DMS 273 treated with DMSO at 0.1 percent for 48 hours (cell line): ENCODE measurements around the gene ABRACL.
A peak's percentile ranks its signal among the peaks of the same experiment; 100 is the strongest.
"Not testable (repeated sequence)": the region's sequence is repeated elsewhere in the genome, so short reads cannot be mapped to it uniquely, and the experiment has no call there.

Experiments used
- DNase-seq: peaks from one replicate; lab custom pipeline; 2025; lab: John Stamatoyannopoulos, UW

Gene ABRACL

GRCh38 chr6:139011980-139012379 is 16.6 kb upstream of the ABRACL start:
- DNase-seq, result no peak

- DNase-seq, result no peak
These were observed 15.3 kb upstream of the ABRACL start for GRCh38 chr6:139013185-139013800.

GRCh38 chr6:139014945-139015344 is 13.6 kb upstream of the ABRACL start:
- DNase-seq, result no peak

GRCh38 chr6:139016337-139017213 is 12.0 kb upstream of the ABRACL start:
- DNase-seq, result no peak

GRCh38 chr6:139017227-139017626 is 11.3 kb upstream of the ABRACL start:
- DNase-seq, result peak; percentile 9

- no peak for DNase-seq
These were observed 8.8 kb upstream of the ABRACL start for GRCh38 chr6:139019722-139020121.

- DNase-seq, result no peak
These were observed 7.9 kb upstream of the ABRACL start for GRCh38 chr6:139020689-139021088.

GRCh38 chr6:139025416-139025815 is 3.1 kb upstream of the ABRACL start:
- not testable (repeated sequence) for DNase-seq

- DNase-seq, result no peak
These were observed 844 bp upstream of the ABRACL start for GRCh38 chr6:139027620-139028182.

GRCh38 chr6:139028215-139028657 is 309 bp upstream of the ABRACL start:
- peak; percentile 20 for DNase-seq

- DNase-seq, result peak; percentile 6
These were observed 1.1 kb downstream of the ABRACL start for GRCh38 chr6:139029470-139030227.

GRCh38 chr6:139030228-139030963 is 1.9 kb downstream of the ABRACL start:
- DNase-seq, result no peak

- no peak for DNase-seq
These were observed 8.9 kb downstream of the ABRACL start for GRCh38 chr6:139037490-139037889.

GRCh38 chr6:139044250-139044649 is 15.7 kb downstream of the ABRACL start:
- DNase-seq, result no peak

- no peak for DNase-seq
These were observed 19.1 kb downstream of the ABRACL start for GRCh38 chr6:139047677-139048076.

GRCh38 chr6:139048912-139049311 is 20.4 kb downstream of the ABRACL start:
- DNase-seq, result not testable (repeated sequence)

GRCh38 chr6:139050131-139050769 is 21.7 kb downstream of the ABRACL start:
- not testable (repeated sequence) for DNase-seq

GRCh38 chr6:139050770-139051313 is 22.3 kb downstream of the ABRACL start:
- no peak for DNase-seq

GRCh38 chr6:139051396-139052060 is 23.0 kb downstream of the ABRACL start:
- DNase-seq, result no peak

GRCh38 chr6:139053382-139053781 is 24.8 kb downstream of the ABRACL start:
- DNase-seq, result no peak
